ENCODE data around the gene MRPS7. TPM values are rescaled to one million over a fixed set of nuclear protein-coding genes. Genes with fewer than 3 reads are reported as not detected.

MRPS7 gene
- total RNA-seq, 2 experiments from 2014 or later = 103 to 127 TPM

DNA sequence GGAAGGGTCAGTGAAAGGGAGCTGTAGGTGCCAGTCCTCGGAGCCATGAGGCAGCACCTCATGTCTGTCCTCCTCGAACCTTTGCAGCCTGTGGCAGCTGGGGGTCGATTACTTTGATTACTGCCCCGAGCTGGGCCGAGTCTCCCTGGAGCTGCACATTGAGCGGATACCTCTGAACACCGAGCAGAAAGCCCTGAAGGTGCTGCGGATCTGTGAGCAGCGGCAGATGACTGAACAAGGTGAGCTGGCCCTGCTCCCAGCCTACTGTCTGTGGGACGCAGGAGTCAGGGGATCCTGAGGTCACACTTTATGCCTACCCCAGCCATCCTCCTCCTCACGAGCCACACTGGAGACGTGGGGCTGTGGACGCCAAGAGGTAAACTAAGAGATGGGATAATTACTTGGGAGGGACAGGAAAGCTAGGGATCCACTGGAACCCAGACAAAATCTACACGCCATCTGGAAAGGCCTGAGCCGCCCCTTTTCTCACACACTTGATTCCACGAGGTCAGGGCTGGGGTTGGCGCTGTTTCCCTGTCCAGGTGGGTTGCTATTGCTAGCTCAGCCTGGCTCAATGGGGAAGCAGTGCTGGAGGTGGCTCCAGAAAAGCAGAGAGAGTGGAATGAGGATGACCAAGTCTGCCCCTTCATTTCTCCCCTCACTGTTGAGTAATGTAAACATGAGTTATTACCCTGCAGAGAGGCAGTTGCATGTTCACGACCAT is 29.8 kb upstream of the MRPS7 start:
- CTCF ChIA-PET (ENCODE audit: unreplicated experiment) = no interaction called here
- no TSS peak for BruUV-seq (replicated peaks)
- TF ChIP-seq CTCF (conservative IDR thresholded peaks at IDR 0.05; ENCODE audit: low read length) (no peak), EZH2phosphoT487 (IDR thresholded peaks at IDR 0.05; ENCODE audit: borderline replicate concordance, low read depth, low read length) (no peak)

DNA sequence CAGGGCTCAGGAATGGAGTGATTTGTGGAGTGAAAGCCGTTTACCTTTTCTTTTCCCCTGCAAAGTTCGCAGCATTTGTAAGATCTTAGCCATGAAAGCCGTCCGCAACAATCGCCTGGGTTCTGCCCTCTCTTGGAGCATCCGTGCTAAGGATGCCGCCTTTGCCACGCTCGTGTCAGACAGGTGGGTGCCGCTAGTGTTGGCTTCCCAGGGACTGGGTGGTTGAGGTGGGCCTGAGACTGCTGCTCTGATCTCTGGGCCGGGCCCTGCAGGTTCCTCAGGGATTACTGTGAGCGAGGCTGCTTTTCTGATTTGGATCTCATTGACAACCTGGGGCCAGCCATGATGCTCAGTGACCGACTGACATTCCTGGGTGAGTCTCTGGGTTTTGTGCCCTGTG is 28.9 kb upstream of the MRPS7 start:
- no peak overlapping the region for H3K4me3 ChIP-seq (ENCODE audit: low read depth, low read length, poor library complexity, severe bottlenecking)
- peaks cover 96% of the 10 kb centered on the region for H3K36me3 ChIP-seq (ENCODE audit: insufficient read depth, low read length)
- H4K20me1 ChIP-seq (ENCODE audit: insufficient read depth, low read length) = no peaks in the 10 kb centered on the region
- CTCF ChIA-PET (ENCODE audit: unreplicated experiment) = no interaction called here
- intact Hi-C loops (cut with micrococcal nuclease; ENCODE audit: unreplicated experiment) = no loop called here
- H3K9me3 ChIP-seq (ENCODE audit: low read length) = no peaks in the 10 kb centered on the region
- POLR2A ChIA-PET = no interaction called here
- no peak overlapping the region for H3K27ac ChIP-seq (ENCODE audit: low read depth, low read length, poor library complexity, severe bottlenecking)
- TF ChIP-seq EZH2phosphoT487 (IDR thresholded peaks at IDR 0.05; ENCODE audit: borderline replicate concordance, low read depth, low read length) = no peak
- TF ChIP-seq CTCF (conservative IDR thresholded peaks at IDR 0.05; ENCODE audit: low read length) = no peak
- no peaks in the 10 kb centered on the region for H3K9me2 ChIP-seq (ENCODE audit: insufficient read depth, low read length)
- H2AFZ ChIP-seq (ENCODE audit: low read length) = no peak overlapping the region
- H3K4me1 ChIP-seq (ENCODE audit: insufficient read depth, low read length, poor library complexity, severe bottlenecking) = no peaks in the 10 kb centered on the region
- H3K4me2 ChIP-seq (ENCODE audit: low read length) = no peak overlapping the region
- BruUV-seq (replicated peaks) = no TSS peak
- DNase-seq (ENCODE audit: low spot score) = no peak
- H3K79me2 ChIP-seq (ENCODE audit: insufficient read depth, low read depth, low read length) = no peaks in the 10 kb centered on the region

More for the DNA sequence above, 29.8 kb upstream of the MRPS7 start:
- H3K27ac ChIP-seq (ENCODE audit: low read depth, low read length, poor library complexity, severe bottlenecking) = no peak overlapping the region
- no peak overlapping the region for H3K4me3 ChIP-seq (ENCODE audit: low read depth, low read length, poor library complexity, severe bottlenecking)
- H2AFZ ChIP-seq (ENCODE audit: low read length) = no peak overlapping the region
- peaks cover 96% of the 10 kb centered on the region for H3K36me3 ChIP-seq (ENCODE audit: insufficient read depth, low read length)
- POLR2A ChIA-PET = no interaction called here
- DNase-seq (ENCODE audit: low spot score) = no peak
- no peaks in the 10 kb centered on the region for H3K79me2 ChIP-seq (ENCODE audit: insufficient read depth, low read depth, low read length)
- H3K9me2 ChIP-seq (ENCODE audit: insufficient read depth, low read length) = no peaks in the 10 kb centered on the region
- intact Hi-C loops (cut with micrococcal nuclease; ENCODE audit: unreplicated experiment) = no loop called here
- no peak overlapping the region for H3K4me2 ChIP-seq (ENCODE audit: low read length)
- H4K20me1 ChIP-seq (ENCODE audit: insufficient read depth, low read length) = no peaks in the 10 kb centered on the region
- no peaks in the 10 kb centered on the region for H3K9me3 ChIP-seq (ENCODE audit: low read length)
- no peaks in the 10 kb centered on the region for H3K4me1 ChIP-seq (ENCODE audit: insufficient read depth, low read length, poor library complexity, severe bottlenecking)
